Neuronal stem cell (in vitro differentiated cells): Measurements from ENCODE around the gene BLTP3B.

Experiments
- DNase-seq: peaks from one replicate; pipeline ENCODE4 v3.0.0-alpha.2; 2013; ENCODE audit warnings: low spot score
- H2AFZ ChIP-seq: one replicate; pipeline ENCODE4 v1.6.1; 2013; ENCODE audit warnings: mild to moderate bottlenecking, low read length, inconsistent platforms
- H2AK5ac ChIP-seq: 2 replicates; pipeline ENCODE4 v1.6.1; 2013; ENCODE audit warnings: low read depth, mild to moderate bottlenecking, inconsistent platforms, low read length, moderate library complexity, mixed read lengths
- H2BK120ac ChIP-seq: 2 replicates; pipeline ENCODE4 v1.6.1; 2013; ENCODE audit warnings: low read depth, mild to moderate bottlenecking, inconsistent platforms, low read length, moderate library complexity, mixed read lengths
- H2BK12ac ChIP-seq: one replicate; pipeline ENCODE4 v1.6.1; 2013; ENCODE audit warnings: low read length, inconsistent platforms
- H2BK15ac ChIP-seq: 2 replicates; pipeline ENCODE4 v1.6.1; 2013; ENCODE audit warnings: mild to moderate bottlenecking, low read length, inconsistent platforms, mixed read lengths
- H2BK5ac ChIP-seq: one replicate; pipeline ENCODE4 v1.6.1; 2013; ENCODE audit warnings: inconsistent platforms, mild to moderate bottlenecking, low read length, moderate library complexity
- H3K14ac ChIP-seq: one replicate; pipeline ENCODE4 v1.6.1; 2013; ENCODE audit warnings: low read length, inconsistent platforms
- H3K18ac ChIP-seq: 2 replicates; pipeline ENCODE4 v1.6.1; 2013; ENCODE audit warnings: low read length, inconsistent platforms
- H3K23ac ChIP-seq: 2 replicates; pipeline ENCODE4 v1.6.1; 2013; ENCODE audit warnings: low read depth, mild to moderate bottlenecking, mixed read lengths, low read length, inconsistent platforms; ENCODE audit not compliant: poor library complexity
- H3K27ac ChIP-seq: replicated peaks from 3 replicates; pipeline ENCODE4 v1.5.1; 2013; ENCODE audit warnings: low read length, inconsistent platforms
- H3K27me3 ChIP-seq, 3 experiments: 2 replicates each; pipeline ENCODE4 v1.6.1; 2013; ENCODE audit warnings: low read length in 3 of 3, mild to moderate bottlenecking in 2 of 3, inconsistent platforms in 1 of 3, low read depth in 1 of 3, mixed read lengths in 1 of 3, moderate library complexity in 1 of 3; ENCODE audit not compliant: control insufficient read depth in 3 of 3, insufficient read depth in 3 of 3
- H3K36me3 ChIP-seq, 2 donors: replicated peaks in 1 of 2; 2 replicates each; pipeline ENCODE4 v1.6.1; 2013; ENCODE audit warnings: low read length in 2 of 2; ENCODE audit not compliant: control insufficient read depth in 2 of 2, insufficient read depth in 2 of 2
- H3K4ac ChIP-seq: 2 replicates; pipeline ENCODE4 v1.6.1; 2013; ENCODE audit warnings: inconsistent platforms, mild to moderate bottlenecking, low read length, moderate library complexity
- H3K4me1 ChIP-seq, 2 donors: 1 replicate in 1 of 2; 2 replicates in 1 of 2; pipeline ENCODE4 v1.6.1; 2013; ENCODE audit warnings: low read length in 2 of 2, low read depth in 1 of 2; ENCODE audit not compliant: control insufficient read depth in 2 of 2, insufficient read depth in 1 of 2
- H3K4me2 ChIP-seq: one replicate; pipeline ENCODE4 v1.6.1; 2013; ENCODE audit warnings: mild to moderate bottlenecking, low read length, inconsistent platforms; ENCODE audit not compliant: insufficient read depth, poor library complexity, severe bottlenecking
- H3K4me3 ChIP-seq, 2 donors: 2 replicates each; pipeline ENCODE4 v1.5.1; 2013; ENCODE audit warnings: low read length in 2 of 2, mild to moderate bottlenecking in 2 of 2, inconsistent platforms in 1 of 2, moderate library complexity in 1 of 2
- H3K79me1 ChIP-seq: one replicate; pipeline ENCODE4 v1.6.1; 2013; ENCODE audit warnings: low read depth, mild to moderate bottlenecking, inconsistent platforms, low read length, moderate library complexity
- H3K9ac ChIP-seq: one replicate; pipeline ENCODE4 v1.6.1; 2013; ENCODE audit warnings: mild to moderate bottlenecking, low read depth, low read length, inconsistent platforms; ENCODE audit not compliant: poor library complexity
- H3K9me3 ChIP-seq, 2 donors: replicated peaks in 1 of 2; 2 replicates each; pipeline versions ENCODE3 to v1.6.1; 2013; ENCODE audit warnings: low read length in 2 of 2, mild to moderate bottlenecking in 2 of 2, inconsistent platforms in 1 of 2, low read depth in 1 of 2, mixed read lengths in 1 of 2, moderate library complexity in 1 of 2; ENCODE audit not compliant: control insufficient read depth in 2 of 2, insufficient read depth in 1 of 2
- H4K8ac ChIP-seq: one replicate; pipeline ENCODE4 v1.6.1; 2013; ENCODE audit warnings: low read depth, mild to moderate bottlenecking, inconsistent platforms, low read length, moderate library complexity
- H4K91ac ChIP-seq: one replicate; pipeline ENCODE4 v1.6.1; 2013; ENCODE audit warnings: low read length, low read depth, mild to moderate bottlenecking, inconsistent platforms; ENCODE audit not compliant: poor library complexity
- WGBS, 2 donors: extraction: QIAGEN DNeasy Blood & Tissue Kit; methylation state at CpG; one replicate each; pipeline ENCODE4 v1.1.7; 2013; ENCODE audit warnings: missing lambda C conversion rate in 2 of 2, mixed read lengths in 1 of 2; ENCODE audit not compliant: insufficient read length in 2 of 2, insufficient replicate concordance in 1 of 2; ENCODE audit errors: extremely low coverage in 2 of 2; 5-methylcytosine and 5-hydroxymethylcytosine counted together

BLTP3B gene

GRCh38 chr12:100127766-100128511 lies 14.7 kb downstream of the BLTP3B start:
- H2BK12ac ChIP-seq = no peak overlapping the region
- no peaks in the 10 kb centered on the region for H3K4me1 ChIP-seq
- H4K91ac ChIP-seq = no peak overlapping the region
- H3K4me3 ChIP-seq = no peak overlapping the region
- H3K4me2 ChIP-seq = no peak overlapping the region
- H4K8ac ChIP-seq = no peak overlapping the region
- no CpG with 5 or more reads among the region's 1 CpG for WGBS, 2 donors
- no peak overlapping the region for H3K18ac ChIP-seq
- no peak overlapping the region for H3K9ac ChIP-seq
- H3K14ac ChIP-seq = no peak overlapping the region
- no peak overlapping the region for H3K4ac ChIP-seq
- H3K27ac ChIP-seq = no peak overlapping the region
- no peak overlapping the region for H2AK5ac ChIP-seq
- no peaks in the 10 kb centered on the region for H3K27me3 ChIP-seq
- no peak overlapping the region for H3K23ac ChIP-seq
- H3K79me1 ChIP-seq = no peaks in the 10 kb centered on the region
- no peaks in the 10 kb centered on the region for H3K36me3 ChIP-seq
- H2BK5ac ChIP-seq = no peak overlapping the region
- DNase-seq = no peak
- H2BK15ac ChIP-seq = no peak overlapping the region
- no peaks in the 10 kb centered on the region for H3K9me3 ChIP-seq
- H2AFZ ChIP-seq = no peak overlapping the region
- H2BK120ac ChIP-seq = no peak overlapping the region

- no peak overlapping the region for H3K23ac ChIP-seq
- no peak overlapping the region for H2BK5ac ChIP-seq
- no peak overlapping the region for H3K4me3 ChIP-seq
- no peak overlapping the region for H2AK5ac ChIP-seq
- DNase-seq = no peak
- H2BK120ac ChIP-seq = no peak overlapping the region
- no CpG with 5 or more reads among the region's 8 CpGs for WGBS, 2 donors
- no peak overlapping the region for H3K27ac ChIP-seq
- H2AFZ ChIP-seq = no peak overlapping the region
- H3K79me1 ChIP-seq = no peaks in the 10 kb centered on the region
- no peak overlapping the region for H3K4me2 ChIP-seq
- no peak overlapping the region for H3K14ac ChIP-seq
- H3K4ac ChIP-seq = no peak overlapping the region
- no peaks in the 10 kb centered on the region for H3K4me1 ChIP-seq
- no peak overlapping the region for H3K9ac ChIP-seq
- no peak overlapping the region for H3K18ac ChIP-seq
- H4K8ac ChIP-seq = no peak overlapping the region
- no peak overlapping the region for H2BK15ac ChIP-seq
- peaks cover 0 to 3% of the 10 kb centered on the region in 2 donors for H3K9me3 ChIP-seq
- H2BK12ac ChIP-seq = no peak overlapping the region
- H3K27me3 ChIP-seq = no peaks in the 10 kb centered on the region
- no peak overlapping the region for H4K91ac ChIP-seq
- H3K36me3 ChIP-seq = no peaks in the 10 kb centered on the region
Observed at GRCh38 chr12:100123316-100124095, 19.2 kb downstream of the BLTP3B start.

- no CpG with 5 or more reads among the region's 1 CpG for WGBS, 2 donors
Observed at GRCh38 chr12:100120355-100120754, 22.3 kb downstream of the BLTP3B start.

GRCh38 chr12:100115291-100115690 lies 27.4 kb downstream of the BLTP3B start:
- H2BK5ac ChIP-seq = no peak overlapping the region
- no peaks in the 10 kb centered on the region for H3K27me3 ChIP-seq
- H3K27ac ChIP-seq = no peak overlapping the region
- no peak overlapping the region for H4K8ac ChIP-seq
- H3K23ac ChIP-seq = no peak overlapping the region
- H3K18ac ChIP-seq = no peak overlapping the region
- no peak for DNase-seq
- H3K79me1 ChIP-seq = no peaks in the 10 kb centered on the region
- H2AFZ ChIP-seq = no peak overlapping the region
- no peak overlapping the region for H2AK5ac ChIP-seq
- H2BK15ac ChIP-seq = no peak overlapping the region
- no peak overlapping the region for H2BK120ac ChIP-seq
- H3K9me3 ChIP-seq = no peaks in the 10 kb centered on the region
- no peaks in the 10 kb centered on the region for H3K4me1 ChIP-seq
- H3K14ac ChIP-seq = no peak overlapping the region
- WGBS, 2 donors = no CpG with 5 or more reads among the region's 8 CpGs
- H3K4ac ChIP-seq = no peak overlapping the region
- no peak overlapping the region for H4K91ac ChIP-seq
- no peak overlapping the region for H3K9ac ChIP-seq
- H3K36me3 ChIP-seq = peaks cover 0 to 7% of the 10 kb centered on the region in 2 donors
- H2BK12ac ChIP-seq = no peak overlapping the region
- no peak overlapping the region for H3K4me3 ChIP-seq
- H3K4me2 ChIP-seq = no peak overlapping the region

More at GRCh38 chr12:100120355-100120754, 22.3 kb downstream of the BLTP3B start:
- peaks cover 0 to 2% of the 10 kb centered on the region in 2 donors for H3K36me3 ChIP-seq
- no peak overlapping the region for H3K27ac ChIP-seq
- H3K4me1 ChIP-seq = no peaks in the 10 kb centered on the region
- no peak overlapping the region for H4K8ac ChIP-seq
- no peak overlapping the region for H2BK5ac ChIP-seq
- no peak overlapping the region for H3K9ac ChIP-seq
- H2BK120ac ChIP-seq = no peak overlapping the region
- H2BK15ac ChIP-seq = no peak overlapping the region
- no peak overlapping the region for H2AK5ac ChIP-seq
- H3K18ac ChIP-seq = no peak overlapping the region
- no peak overlapping the region for H2AFZ ChIP-seq
- no peaks in the 10 kb centered on the region for H3K79me1 ChIP-seq
- no peaks in the 10 kb centered on the region for H3K27me3 ChIP-seq
- no peak overlapping the region for H3K4me3 ChIP-seq
- no peak overlapping the region for H3K4ac ChIP-seq
- H3K9me3 ChIP-seq = peaks cover 0 to 3% of the 10 kb centered on the region in 2 donors
- H3K4me2 ChIP-seq = no peak overlapping the region
- no peak overlapping the region for H4K91ac ChIP-seq
- DNase-seq = no peak
- H3K14ac ChIP-seq = no peak overlapping the region
- no peak overlapping the region for H2BK12ac ChIP-seq
- H3K23ac ChIP-seq = no peak overlapping the region
